Central memory CD8-positive, alpha-beta T cell (primary cell): ENCODE results near the gene PPOX.

Source experiments
- ATAC-seq: fragments of 150-1000 bp; cut with Tn5 transposase; replicated peaks from 2 replicates; pipeline ENCODE4 v1.10.0; 2022; ENCODE audit warnings: mild to moderate bottlenecking, moderate FRiP score, moderate number of reproducible peaks; ENCODE audit not compliant: poor library complexity, severe bottlenecking; ENCODE audit errors: extremely low read depth
- DNase-seq, 2 donors: peaks; one replicate each; pipeline ENCODE4 v3.0.0; 2021; ENCODE audit warnings: low spot score in 2 of 2
- H3K27ac Mint-ChIP-seq: one replicate; pipeline ENCODE4 v1.8.0; 2022; ENCODE audit warnings: low read depth, mild to moderate bottlenecking, moderate library complexity, mixed read lengths
- H3K27me3 Mint-ChIP-seq: one replicate; pipeline ENCODE4 v1.8.0; 2022; ENCODE audit warnings: mixed read lengths
- H3K36me3 Mint-ChIP-seq: one replicate; pipeline ENCODE4 v1.8.0; 2022; ENCODE audit warnings: mild to moderate bottlenecking, moderate library complexity, mixed read lengths; ENCODE audit not compliant: insufficient read depth
- H3K4me1 Mint-ChIP-seq: one replicate; pipeline ENCODE4 v1.8.0; 2022; ENCODE audit warnings: mixed read lengths
- H3K4me3 Mint-ChIP-seq: one replicate; pipeline ENCODE4 v1.8.0; 2022; ENCODE audit warnings: mild to moderate bottlenecking, moderate library complexity, mixed read lengths
- H3K9me3 Mint-ChIP-seq: one replicate; pipeline ENCODE4 v1.8.0; 2022; ENCODE audit warnings: mixed read lengths

The PPOX gene

GRCh38 chr1:161159087-161159912, 6.9 kb upstream of the PPOX start, which contains the start of gene USP21:
Gene USP21 (plus strand): TSS chr1:161159500. CDS start chr1:161160641, 1,141 bp downstream.
- peaks cover 34% of the 10 kb centered on the region for H3K36me3 Mint-ChIP-seq
- no peaks in the 10 kb centered on the region for H3K27me3 Mint-ChIP-seq
- DNase-seq = peak; percentile 88 to 94
- no peaks in the 10 kb centered on the region for H3K9me3 Mint-ChIP-seq
- peaks cover 60% of the 10 kb centered on the region for H3K4me1 Mint-ChIP-seq
- H3K27ac Mint-ChIP-seq = peak within 1 kb of the TSS; percentile 95
- ATAC-seq = peak; percentile 84
- H3K4me3 Mint-ChIP-seq = peak within 1 kb of the TSS; percentile 92

GRCh38 chr1:161159913-161160243, 6.3 kb upstream of the PPOX start:
- Mint-ChIP-seq H3K4me3 (peak overlapping the region; percentile 92), H3K4me1 (peaks cover 54% of the 10 kb centered on the region), H3K36me3 (peaks cover 33% of the 10 kb centered on the region), H3K27ac (peak overlapping the region; percentile 95), H3K9me3 (no peaks in the 10 kb centered on the region), H3K27me3 (no peaks in the 10 kb centered on the region)
- DNase-seq (no peak), ATAC-seq (no peak)

- ATAC-seq = no peak
- H3K4me3 Mint-ChIP-seq = peak overlapping the region; percentile 92
- H3K4me1 Mint-ChIP-seq = peaks cover 54% of the 10 kb centered on the region
- peaks cover 33% of the 10 kb centered on the region for H3K36me3 Mint-ChIP-seq
- H3K27me3 Mint-ChIP-seq = no peaks in the 10 kb centered on the region
- no peak overlapping the region for H3K27ac Mint-ChIP-seq
- H3K9me3 Mint-ChIP-seq = no peaks in the 10 kb centered on the region
- no peak for DNase-seq
Observed at GRCh38 chr1:161160671-161161145, 5.5 kb upstream of the PPOX start.

GRCh38 chr1:161161652-161162051, 4.6 kb upstream of the PPOX start:
- DNase-seq (no peak), ATAC-seq (no peak)
- Mint-ChIP-seq H3K27me3 (no peaks in the 10 kb centered on the region), H3K4me3 (peak overlapping the region; percentile 92), H3K4me1 (peaks cover 62% of the 10 kb centered on the region), H3K36me3 (peaks cover 40% of the 10 kb centered on the region), H3K27ac (peak overlapping the region; percentile 38), H3K9me3 (no peaks in the 10 kb centered on the region)

GRCh38 chr1:161162052-161162451, 4.2 kb upstream of the PPOX start:
- H3K27ac Mint-ChIP-seq = no peak overlapping the region

GRCh38 chr1:161162806-161163205, 3.4 kb upstream of the PPOX start:
- no peak for DNase-seq
- Mint-ChIP-seq H3K4me1 (peaks cover 67% of the 10 kb centered on the region), H3K9me3 (no peaks in the 10 kb centered on the region), H3K36me3 (peaks cover 32% of the 10 kb centered on the region), H3K4me3 (no peak overlapping the region), H3K27me3 (no peaks in the 10 kb centered on the region), H3K27ac (no peak overlapping the region)
- no peak for ATAC-seq

More at GRCh38 chr1:161162052-161162451, 4.2 kb upstream of the PPOX start:
- Mint-ChIP-seq H3K27me3 (no peaks in the 10 kb centered on the region), H3K9me3 (no peaks in the 10 kb centered on the region), H3K4me3 (no peak overlapping the region), H3K36me3 (peaks cover 36% of the 10 kb centered on the region), H3K4me1 (peaks cover 66% of the 10 kb centered on the region)
- ATAC-seq (no peak), DNase-seq (no peak)

- Mint-ChIP-seq H3K4me1 (peaks cover 63% of the 10 kb centered on the region), H3K36me3 (peaks cover 24% of the 10 kb centered on the region), H3K27me3 (no peaks in the 10 kb centered on the region), H3K4me3 (peak overlapping the region; percentile 3), H3K27ac (no peak overlapping the region), H3K9me3 (no peaks in the 10 kb centered on the region)
- ATAC-seq (no peak), DNase-seq (no peak)
Observed at GRCh38 chr1:161163793-161164192, 2.4 kb upstream of the PPOX start.

- Mint-ChIP-seq H3K4me3 (peak overlapping the region; percentile 76), H3K9me3 (no peaks in the 10 kb centered on the region), H3K36me3 (peaks cover 17% of the 10 kb centered on the region), H3K27me3 (no peaks in the 10 kb centered on the region), H3K27ac (peak overlapping the region; percentile 98), H3K4me1 (peaks cover 56% of the 10 kb centered on the region)
- no peak for DNase-seq
- no peak for ATAC-seq
Observed at GRCh38 chr1:161164901-161165610, 1.2 kb upstream of the PPOX start.

- H3K27me3 Mint-ChIP-seq = no peaks in the 10 kb centered on the region
- ATAC-seq = no peak
- peaks cover 29% of the 10 kb centered on the region for H3K36me3 Mint-ChIP-seq
- peak overlapping the region; percentile 98 for H3K27ac Mint-ChIP-seq
- no peak for DNase-seq
- peaks cover 53% of the 10 kb centered on the region for H3K4me1 Mint-ChIP-seq
- H3K9me3 Mint-ChIP-seq = no peaks in the 10 kb centered on the region
- peak overlapping the region; percentile 76 for H3K4me3 Mint-ChIP-seq
Observed at GRCh38 chr1:161166669-161167548, 683 bp downstream of the PPOX start.

GRCh38 chr1:161168906-161169305, 2.7 kb downstream of the PPOX start:
- H3K4me1 Mint-ChIP-seq = peaks cover 63% of the 10 kb centered on the region
- peaks cover 41% of the 10 kb centered on the region for H3K36me3 Mint-ChIP-seq
- DNase-seq (no peak), ATAC-seq (no peak)
- H3K4me3 Mint-ChIP-seq = peak overlapping the region; percentile 76
- H3K9me3 Mint-ChIP-seq = no peaks in the 10 kb centered on the region
- no peaks in the 10 kb centered on the region for H3K27me3 Mint-ChIP-seq
- no peak overlapping the region for H3K27ac Mint-ChIP-seq

- H3K4me3 Mint-ChIP-seq = no peak overlapping the region
Observed at GRCh38 chr1:161171191-161171590, 5.0 kb downstream of the PPOX start.

GRCh38 chr1:161171696-161172095, 5.5 kb downstream of the PPOX start:
- Mint-ChIP-seq H3K27me3 (no peaks in the 10 kb centered on the region), H3K36me3 (peaks cover 42% of the 10 kb centered on the region), H3K4me3 (no peak overlapping the region), H3K4me1 (peaks cover 69% of the 10 kb centered on the region), H3K27ac (peak overlapping the region; percentile 73), H3K9me3 (no peaks in the 10 kb centered on the region)
- DNase-seq (no peak), ATAC-seq (no peak)

More at GRCh38 chr1:161171191-161171590, 5.0 kb downstream of the PPOX start:
- Mint-ChIP-seq H3K27ac (peak overlapping the region; percentile 73), H3K36me3 (peaks cover 44% of the 10 kb centered on the region), H3K9me3 (no peaks in the 10 kb centered on the region), H3K27me3 (no peaks in the 10 kb centered on the region), H3K4me1 (peaks cover 69% of the 10 kb centered on the region)
- DNase-seq = no peak
- no peak for ATAC-seq
